Heart left ventricle (tissue), 16 donors: ENCODE measurements around the gene LIF. TPM values are rescaled to one million over a fixed set of nuclear protein-coding genes. Genes with fewer than 3 reads are reported as not detected.
A peak's percentile ranks its signal among the peaks of the same experiment; 100 is the strongest.

Source experiments
- ATAC-seq, 4 donors: fragments of 200-7000 bp; cut with Tn5 transposase; one replicate each; pipeline ENCODE4 v1.9.1; 2020 to 2022; ENCODE audit warnings: moderate library complexity in 4 of 4, mild to moderate bottlenecking in 3 of 4, moderate number of reproducible peaks in 1 of 4
- DNase-seq, 5 donors: peaks; one replicate each; pipeline ENCODE4 v3.0.0-alpha.2; 2020
- H3K27ac ChIP-seq, 12 donors: fragments of 200-600 bp; sonication (generic) in 4 of 12; one replicate each; pipeline versions ENCODE4 v1.5.0 to v1.8.0; 2016 to 2022; ENCODE audit warnings: mild to moderate bottlenecking in 2 of 12
- H3K27me3 ChIP-seq, 9 donors: fragments of 200-600 bp; sonication (generic) in 2 of 9; one replicate each; pipeline versions ENCODE4 v1.5.1 to v1.8.0; 2016 to 2022; ENCODE audit warnings: mild to moderate bottlenecking in 3 of 9
- H3K36me3 ChIP-seq, 9 donors: fragments of 200-600 bp; sonication (generic) in 2 of 9; one replicate each; pipeline versions ENCODE4 v1.5.0 to v1.8.0; 2018 to 2022; ENCODE audit warnings: mild to moderate bottlenecking in 2 of 9
- H3K4me1 ChIP-seq, 12 donors: fragments of 200-600 bp; sonication (generic) in 4 of 12; one replicate each; pipeline versions ENCODE4 v1.5.0 to v1.8.0; 2016 to 2022; ENCODE audit warnings: mild to moderate bottlenecking in 3 of 12
- H3K4me3 ChIP-seq, 12 donors: fragments of 200-600 bp; sonication (generic) in 4 of 12; one replicate each; pipeline versions ENCODE4 v1.5.0 to v1.8.0; 2017 to 2022; ENCODE audit warnings: mild to moderate bottlenecking in 9 of 12, moderate library complexity in 4 of 12
- H3K9me3 ChIP-seq, 12 donors: fragments of 200-600 bp; sonication (generic) in 4 of 12; one replicate each; pipeline versions ENCODE4 v1.5.0 to v1.8.0; 2016 to 2022; ENCODE audit warnings: mild to moderate bottlenecking in 1 of 12
- POLR2A ChIP-seq, 2 donors: fragments of 450-650 bp; IDR thresholded peaks; one replicate each; pipeline ENCODE4 v1.6.1; 2017; ENCODE audit warnings: antibody characterized with exemption in 2 of 2, mild to moderate bottlenecking in 2 of 2, moderate library complexity in 2 of 2
- WGBS, 4 donors: extraction: QIAGEN DNeasy Blood & Tissue Kit in 2 of 4; methylation state at CpG; one replicate each; pipeline versions ENCODE4 v1.1.5 to v1.1.7; 2013 to 2018; 5-methylcytosine and 5-hydroxymethylcytosine counted together
- intact Hi-C, 10 donors: fragments of 100-400 bp; cut with DNase I; formaldehyde crosslinking; loops; one replicate each; pipeline versions ENCODE4 v1.11.1 to v1.14.2; 2022
- polyA plus RNA-seq, 2 donors: library from polyadenylated mRNA; stranded (reverse); fragments of 200-250 nt; gene quantifications; one replicate each; pipeline ENCODE4 v1.2.3, GENCODE V29; 2013
- total RNA-seq, 9 donors: library from RNA; depleted of rRNA in 2 of 9; stranded (reverse); fragments of >200 nt in 2 of 9; fragmentation: NEBNext Ultra II Directional in 3 of 9; extraction: Animal tissue kit (Norgen Biotek cat#: 25700) in 3 of 9; gene quantifications; one replicate each; pipeline versions ENCODE4 v1.1.0 to v1.2.4, GENCODE V29; 2016 to 2023
- TF ChIP-seq, protein P1 (sequence below), 12 donors: fragments of 200-600 bp; sonication (generic) in 4 of 12; IDR thresholded peaks; one replicate each; pipeline versions ENCODE4 v1.5.0 to v1.8.0; 2018 to 2022; ENCODE audit warnings: antibody characterized with exemption in 12 of 12, mild to moderate bottlenecking in 5 of 12
- donor health status: ischemic (EF 13 %, LVEDD 7.1; RV severe dilation, severe dysfunction).
- donor health status: healthy with polysubstance abuse.
- donor health status: DM: no; HTN: yes; CAD: no.
- donor health status: DM: no; HTN: no; CAD: no.
- donor health status: ischemic (EF 25% LVEDD 6.9; RV normal size, moderate dysfunction).
- donor health status: ischemic (EF 25% LVEDD 5.7; RV mildly dilated, moderate dysfunction).
- donor health status: healthy.
- donor health status: DM: yes; HTN: yes; CAD: no.
- donor health status: ischemic (EF 35%, LVEDD 5.7; RV mildly dilated, moderate dysfunction).
- donor health status: nonischemic (EF 11% LVEDD 7.7; RV severe dilation, severe dysfunction).
- donor health status: DM: yes; HTN: yes; CAD: no.
- donor health status: PGD.
- donor health status: ischemic (EF 29% LVEDD 5.4; RV normal size, mild dysfunction).
- donor health status: nonischemic (EF 23%, LVEDD 6.1; RV moderate dilation, normal function).

Gene LIF
- total and polyA plus RNA-seq, 11 donors, result 0.12 to 11.6 (median 0.67) TPM; not detected in 1

DNA sequence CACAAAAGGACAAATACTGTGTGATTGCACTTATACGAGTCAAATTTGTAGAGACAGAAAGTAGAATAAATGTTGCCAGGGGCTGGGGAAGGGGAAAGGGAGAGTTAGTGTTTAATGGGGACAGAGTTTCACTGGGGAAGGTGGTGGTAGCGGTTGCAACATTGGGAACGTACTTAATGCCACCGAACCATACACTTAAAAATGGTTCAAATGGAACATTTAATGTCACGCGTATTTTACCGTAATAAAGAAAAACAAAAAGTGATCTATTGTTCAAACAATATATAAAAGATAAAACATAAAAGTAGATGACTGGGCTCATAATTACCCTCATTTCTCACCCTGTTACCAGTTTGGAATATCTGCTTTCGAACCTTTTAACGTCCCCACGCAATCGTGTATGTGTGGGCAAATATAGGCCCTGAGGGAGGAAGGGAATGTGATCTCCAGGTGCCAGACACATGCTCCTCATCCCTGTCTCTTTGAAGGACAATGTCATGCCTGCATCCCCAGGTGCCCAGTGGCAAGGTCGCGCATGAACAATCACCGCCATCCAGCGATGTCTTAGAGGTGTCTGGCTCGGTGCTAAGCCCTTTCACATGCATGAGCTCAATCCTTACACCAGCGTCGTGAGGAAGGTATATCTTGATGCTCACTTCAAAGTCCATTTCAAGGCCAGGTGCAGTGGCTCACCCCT lies 35.3 kb downstream of the LIF start:
- TF ChIP-seq, protein P1, sequence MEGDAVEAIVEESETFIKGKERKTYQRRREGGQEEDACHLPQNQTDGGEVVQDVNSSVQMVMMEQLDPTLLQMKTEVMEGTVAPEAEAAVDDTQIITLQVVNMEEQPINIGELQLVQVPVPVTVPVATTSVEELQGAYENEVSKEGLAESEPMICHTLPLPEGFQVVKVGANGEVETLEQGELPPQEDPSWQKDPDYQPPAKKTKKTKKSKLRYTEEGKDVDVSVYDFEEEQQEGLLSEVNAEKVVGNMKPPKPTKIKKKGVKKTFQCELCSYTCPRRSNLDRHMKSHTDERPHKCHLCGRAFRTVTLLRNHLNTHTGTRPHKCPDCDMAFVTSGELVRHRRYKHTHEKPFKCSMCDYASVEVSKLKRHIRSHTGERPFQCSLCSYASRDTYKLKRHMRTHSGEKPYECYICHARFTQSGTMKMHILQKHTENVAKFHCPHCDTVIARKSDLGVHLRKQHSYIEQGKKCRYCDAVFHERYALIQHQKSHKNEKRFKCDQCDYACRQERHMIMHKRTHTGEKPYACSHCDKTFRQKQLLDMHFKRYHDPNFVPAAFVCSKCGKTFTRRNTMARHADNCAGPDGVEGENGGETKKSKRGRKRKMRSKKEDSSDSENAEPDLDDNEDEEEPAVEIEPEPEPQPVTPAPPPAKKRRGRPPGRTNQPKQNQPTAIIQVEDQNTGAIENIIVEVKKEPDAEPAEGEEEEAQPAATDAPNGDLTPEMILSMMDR (IDR thresholded peaks at IDR 0.05), result no peak
- TF ChIP-seq POLR2A (IDR thresholded peaks at IDR 0.05), result no peak

GRCh38 chr22:30210235-30210909 lies 36.2 kb downstream of the LIF start:
- H3K9me3 ChIP-seq, result no peaks in the 10 kb centered on the region
- DNase-seq (peak in 1 of 5 donors; percentile 35), ATAC-seq (peak in 1 of 4 donors; percentile 4)
- H3K27me3 ChIP-seq, result peaks cover 0 to 28% (median 0%) of the 10 kb centered on the region in 9 donors
- TF ChIP-seq, protein P1 (IDR thresholded peaks at IDR 0.05), result no peak
- no peak for TF ChIP-seq POLR2A (IDR thresholded peaks at IDR 0.05)
- no peak overlapping the region for H3K4me3 ChIP-seq
- WGBS, 4 donors, result 76 to 82% (median 80%) methylated on average over 18 to 19 of the region's 19 CpGs
- no peaks in the 10 kb centered on the region for H3K36me3 ChIP-seq
- intact Hi-C loops, result loop anchor here in 1 of 10 donors (5.0 kb wide), 1 partner anchor 37 kb away; the partner anchor contains the start of gene LIF
- peak overlapping the region in 4 of 12 donors; percentile 10 to 90 (median 84) for H3K27ac ChIP-seq
- H3K4me1 ChIP-seq, result peaks cover 0 to 49% (median 9%) of the 10 kb centered on the region in 12 donors

More for the DNA sequence above, 35.3 kb downstream of the LIF start:
- Histone ChIP-seq H3K4me3 (no peak overlapping the region), H3K36me3 (no peaks in the 10 kb centered on the region), H3K4me1 (peaks cover 0 to 40% (median 9%) of the 10 kb centered on the region in 12 donors), H3K9me3 (no peaks in the 10 kb centered on the region), H3K27ac (no peak overlapping the region), H3K27me3 (peaks cover 0 to 28% (median 0%) of the 10 kb centered on the region in 9 donors)
- ATAC-seq, result no peak
- intact Hi-C loops, result loop anchor here in 1 of 10 donors (5.0 kb wide), 1 partner anchor 36 kb away; the partner anchor contains the start of gene LIF
- DNase-seq, result no peak
- WGBS, 4 donors, result 87 to 96% (median 93%) methylated on average over 18 of the region's 18 CpGs

GRCh38 chr22:30209642-30210041 lies 36.9 kb downstream of the LIF start:
- WGBS, 4 donors, result 93 to 100% (median 97%) methylated on average over 6 of the region's 6 CpGs
- H3K27ac ChIP-seq, result peak overlapping the region in 11 of 12 donors; percentile 40 to 94 (median 78)
- H3K27me3 ChIP-seq, result peaks cover 0 to 28% (median 0%) of the 10 kb centered on the region in 9 donors
- H3K4me1 ChIP-seq, result peaks cover 0 to 56% (median 15%) of the 10 kb centered on the region in 12 donors
- DNase-seq (no peak), ATAC-seq (no peak)
- no peaks in the 10 kb centered on the region for H3K36me3 ChIP-seq
- H3K4me3 ChIP-seq, result no peak overlapping the region
- no peaks in the 10 kb centered on the region for H3K9me3 ChIP-seq
- no peak for TF ChIP-seq POLR2A (IDR thresholded peaks at IDR 0.05)
- TF ChIP-seq, protein P1 (IDR thresholded peaks at IDR 0.05), result no peak
- intact Hi-C loops, result loop anchor here in 5 of 10 donors (5.0 kb wide), 2 partner anchors 38 to 43 kb away; partner anchors contain the start of gene LIF (in 2 of the 5)
